ENCODE data around the gene GRK2. TPM values are rescaled to one million over a fixed set of nuclear protein-coding genes. Genes with fewer than 3 reads are reported as not detected.

The GRK2 gene
- total and polyA plus RNA-seq, 2 of the 13 experiments (the other 11 are each of a cell fraction or from before 2014, with no cell fraction given) = 31.3 to 42.4 TPM

DNA sequence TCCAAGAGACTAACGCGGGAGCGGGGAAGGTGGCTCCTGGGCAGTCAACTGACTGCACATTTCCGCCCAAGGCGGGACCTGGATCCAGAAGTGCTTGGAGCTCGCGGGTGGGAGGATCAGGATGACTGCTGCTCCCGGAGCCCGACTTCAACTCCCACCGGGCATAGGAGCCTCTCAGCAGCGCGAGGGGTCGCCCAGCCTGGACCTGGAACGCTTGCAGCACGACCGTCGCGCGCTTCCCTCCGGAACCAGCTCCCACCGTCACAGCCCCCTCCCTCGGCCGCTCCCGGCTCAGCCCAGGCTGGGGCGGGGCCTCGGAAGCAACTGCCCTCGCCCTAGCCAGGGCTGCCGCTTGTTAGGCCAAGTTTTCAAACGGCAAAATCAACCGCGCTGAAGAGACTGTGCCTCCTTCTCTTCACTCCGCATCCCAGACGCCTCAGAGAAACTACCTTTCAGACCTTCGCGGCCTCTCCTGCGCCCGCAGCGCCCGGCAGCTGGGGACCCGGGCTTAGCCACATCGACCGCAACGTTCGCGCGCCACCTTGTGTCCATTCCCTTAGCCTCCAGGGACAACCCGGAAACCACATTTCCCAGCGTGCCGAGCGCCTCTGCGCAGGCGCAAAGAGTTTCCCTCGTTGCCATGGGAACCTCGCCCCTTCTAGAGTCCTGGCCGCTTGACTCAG is 51.1 kb downstream of the GRK2 start (continued):
- TF ChIP-seq NR2F1 (CRISPR knock-in tag; IDR thresholded peaks at IDR 0.05) = no peak
- TF ChIP-seq U2AF2 (IDR thresholded peaks at IDR 0.05; ENCODE audit: low read depth, low read length) = peak; percentile 97
- TF ChIP-seq, protein P1, sequence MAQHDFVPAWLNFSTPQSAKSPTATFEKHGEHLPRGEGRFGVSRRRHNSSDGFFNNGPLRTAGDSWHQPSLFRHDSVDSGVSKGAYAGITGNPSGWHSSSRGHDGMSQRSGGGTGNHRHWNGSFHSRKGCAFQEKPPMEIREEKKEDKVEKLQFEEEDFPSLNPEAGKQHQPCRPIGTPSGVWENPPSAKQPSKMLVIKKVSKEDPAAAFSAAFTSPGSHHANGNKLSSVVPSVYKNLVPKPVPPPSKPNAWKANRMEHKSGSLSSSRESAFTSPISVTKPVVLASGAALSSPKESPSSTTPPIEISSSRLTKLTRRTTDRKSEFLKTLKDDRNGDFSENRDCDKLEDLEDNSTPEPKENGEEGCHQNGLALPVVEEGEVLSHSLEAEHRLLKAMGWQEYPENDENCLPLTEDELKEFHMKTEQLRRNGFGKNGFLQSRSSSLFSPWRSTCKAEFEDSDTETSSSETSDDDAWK (CRISPR knock-in tag; IDR thresholded peaks at IDR 0.05) = no peak
- no peak for TF ChIP-seq PAX8 (CRISPR knock-in tag; IDR thresholded peaks at IDR 0.05; ENCODE audit: borderline replicate concordance)
- TF ChIP-seq ZNF430 (CRISPR knock-in tag; IDR thresholded peaks at IDR 0.05) = peak; percentile 97; the same call in 1 of the 2 replicates
- TF ChIP-seq, protein P2, sequence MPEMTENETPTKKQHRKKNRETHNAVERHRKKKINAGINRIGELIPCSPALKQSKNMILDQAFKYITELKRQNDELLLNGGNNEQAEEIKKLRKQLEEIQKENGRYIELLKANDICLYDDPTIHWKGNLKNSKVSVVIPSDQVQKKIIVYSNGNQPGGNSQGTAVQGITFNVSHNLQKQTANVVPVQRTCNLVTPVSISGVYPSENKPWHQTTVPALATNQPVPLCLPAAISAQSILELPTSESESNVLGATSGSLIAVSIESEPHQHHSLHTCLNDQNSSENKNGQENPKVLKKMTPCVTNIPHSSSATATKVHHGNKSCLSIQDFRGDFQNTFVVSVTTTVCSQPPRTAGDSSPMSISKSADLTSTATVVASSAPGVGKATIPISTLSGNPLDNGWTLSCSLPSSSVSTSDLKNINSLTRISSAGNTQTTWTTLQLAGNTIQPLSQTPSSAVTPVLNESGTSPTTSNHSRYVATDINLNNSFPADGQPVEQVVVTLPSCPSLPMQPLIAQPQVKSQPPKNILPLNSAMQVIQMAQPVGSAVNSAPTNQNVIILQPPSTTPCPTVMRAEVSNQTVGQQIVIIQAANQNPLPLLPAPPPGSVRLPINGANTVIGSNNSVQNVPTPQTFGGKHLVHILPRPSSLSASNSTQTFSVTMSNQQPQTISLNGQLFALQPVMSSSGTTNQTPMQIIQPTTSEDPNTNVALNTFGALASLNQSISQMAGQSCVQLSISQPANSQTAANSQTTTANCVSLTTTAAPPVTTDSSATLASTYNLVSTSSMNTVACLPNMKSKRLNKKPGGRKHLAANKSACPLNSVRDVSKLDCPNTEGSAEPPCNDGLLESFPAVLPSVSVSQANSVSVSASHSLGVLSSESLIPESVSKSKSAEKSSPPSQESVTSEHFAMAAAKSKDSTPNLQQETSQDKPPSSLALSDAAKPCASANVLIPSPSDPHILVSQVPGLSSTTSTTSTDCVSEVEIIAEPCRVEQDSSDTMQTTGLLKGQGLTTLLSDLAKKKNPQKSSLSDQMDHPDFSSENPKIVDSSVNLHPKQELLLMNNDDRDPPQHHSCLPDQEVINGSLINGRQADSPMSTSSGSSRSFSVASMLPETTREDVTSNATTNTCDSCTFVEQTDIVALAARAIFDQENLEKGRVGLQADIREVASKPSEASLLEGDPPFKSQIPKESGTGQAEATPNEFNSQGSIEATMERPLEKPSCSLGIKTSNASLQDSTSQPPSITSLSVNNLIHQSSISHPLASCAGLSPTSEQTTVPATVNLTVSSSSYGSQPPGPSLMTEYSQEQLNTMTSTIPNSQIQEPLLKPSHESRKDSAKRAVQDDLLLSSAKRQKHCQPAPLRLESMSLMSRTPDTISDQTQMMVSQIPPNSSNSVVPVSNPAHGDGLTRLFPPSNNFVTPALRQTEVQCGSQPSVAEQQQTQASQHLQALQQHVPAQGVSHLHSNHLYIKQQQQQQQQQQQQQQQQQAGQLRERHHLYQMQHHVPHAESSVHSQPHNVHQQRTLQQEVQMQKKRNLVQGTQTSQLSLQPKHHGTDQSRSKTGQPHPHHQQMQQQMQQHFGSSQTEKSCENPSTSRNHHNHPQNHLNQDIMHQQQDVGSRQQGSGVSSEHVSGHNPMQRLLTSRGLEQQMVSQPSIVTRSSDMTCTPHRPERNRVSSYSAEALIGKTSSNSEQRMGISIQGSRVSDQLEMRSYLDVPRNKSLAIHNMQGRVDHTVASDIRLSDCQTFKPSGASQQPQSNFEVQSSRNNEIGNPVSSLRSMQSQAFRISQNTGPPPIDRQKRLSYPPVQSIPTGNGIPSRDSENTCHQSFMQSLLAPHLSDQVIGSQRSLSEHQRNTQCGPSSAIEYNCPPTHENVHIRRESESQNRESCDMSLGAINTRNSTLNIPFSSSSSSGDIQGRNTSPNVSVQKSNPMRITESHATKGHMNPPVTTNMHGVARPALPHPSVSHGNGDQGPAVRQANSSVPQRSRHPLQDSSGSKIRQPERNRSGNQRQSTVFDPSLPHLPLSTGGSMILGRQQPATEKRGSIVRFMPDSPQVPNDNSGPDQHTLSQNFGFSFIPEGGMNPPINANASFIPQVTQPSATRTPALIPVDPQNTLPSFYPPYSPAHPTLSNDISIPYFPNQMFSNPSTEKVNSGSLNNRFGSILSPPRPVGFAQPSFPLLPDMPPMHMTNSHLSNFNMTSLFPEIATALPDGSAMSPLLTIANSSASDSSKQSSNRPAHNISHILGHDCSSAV (CRISPR knock-in tag; IDR thresholded peaks at IDR 0.05; ENCODE audit: borderline replicate concordance) = no peak
- no peak for TF ChIP-seq TBX3 (IDR thresholded peaks at IDR 0.05; ENCODE audit: borderline replicate concordance)
- TF ChIP-seq ZNF333 (CRISPR knock-in tag; IDR thresholded peaks at IDR 0.05; ENCODE audit: borderline replicate concordance) = peak; percentile 85
- no peak for TF ChIP-seq ISX (CRISPR knock-in tag; conservative IDR thresholded peaks at IDR 0.05)
- no peak for TF ChIP-seq ZNF180 (CRISPR knock-in tag; IDR thresholded peaks at IDR 0.05; ENCODE audit: borderline replicate concordance, low read depth)
- TF ChIP-seq, protein P3, sequence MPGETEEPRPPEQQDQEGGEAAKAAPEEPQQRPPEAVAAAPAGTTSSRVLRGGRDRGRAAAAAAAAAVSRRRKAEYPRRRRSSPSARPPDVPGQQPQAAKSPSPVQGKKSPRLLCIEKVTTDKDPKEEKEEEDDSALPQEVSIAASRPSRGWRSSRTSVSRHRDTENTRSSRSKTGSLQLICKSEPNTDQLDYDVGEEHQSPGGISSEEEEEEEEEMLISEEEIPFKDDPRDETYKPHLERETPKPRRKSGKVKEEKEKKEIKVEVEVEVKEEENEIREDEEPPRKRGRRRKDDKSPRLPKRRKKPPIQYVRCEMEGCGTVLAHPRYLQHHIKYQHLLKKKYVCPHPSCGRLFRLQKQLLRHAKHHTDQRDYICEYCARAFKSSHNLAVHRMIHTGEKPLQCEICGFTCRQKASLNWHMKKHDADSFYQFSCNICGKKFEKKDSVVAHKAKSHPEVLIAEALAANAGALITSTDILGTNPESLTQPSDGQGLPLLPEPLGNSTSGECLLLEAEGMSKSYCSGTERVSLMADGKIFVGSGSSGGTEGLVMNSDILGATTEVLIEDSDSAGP (CRISPR knock-in tag; IDR thresholded peaks at IDR 0.05; ENCODE audit: borderline replicate concordance) = peak; percentile 93; the same call in 1 of the 2 replicates
- TF ChIP-seq, protein P4, sequence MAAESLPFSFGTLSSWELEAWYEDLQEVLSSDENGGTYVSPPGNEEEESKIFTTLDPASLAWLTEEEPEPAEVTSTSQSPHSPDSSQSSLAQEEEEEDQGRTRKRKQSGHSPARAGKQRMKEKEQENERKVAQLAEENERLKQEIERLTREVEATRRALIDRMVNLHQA (CRISPR knock-in tag; IDR thresholded peaks at IDR 0.05) = no peak
- peak; percentile 54; the same call in 1 of the 2 replicates for TF ChIP-seq RFX5 (IDR thresholded peaks at IDR 0.05; ENCODE audit: low read depth, low read length)
- TF ChIP-seq SYNCRIP (IDR thresholded peaks at IDR 0.05; ENCODE audit: insufficient read depth, low read depth, low read length) = no peak
- TF ChIP-seq KAT8 (CRISPR knock-in tag; IDR thresholded peaks at IDR 0.05) = peak; percentile 74
- TF ChIP-seq ZMYM3 (CRISPR knock-in tag; IDR thresholded peaks at IDR 0.05) = peak; percentile 57
- TF ChIP-seq ZNF224 (CRISPR knock-in tag; IDR thresholded peaks at IDR 0.05) = peak; percentile 74; the same call in 1 of the 2 replicates
- peak; percentile 58; the same call in 1 of the 2 replicates for TF ChIP-seq KLF9 (CRISPR knock-in tag; IDR thresholded peaks at IDR 0.05; ENCODE audit: low read depth)

Measured in HepG2 (cell line).